CD4-positive, alpha-beta T cell treated with Interleukin-6 at 100 ng/mL for 8 hours (primary cell): ENCODE measurements around the gene RAB40C.

ENCODE experiments used
- DNase-seq: peaks from one replicate; pipeline ENCODE4 v3.0.0-alpha.2; 2020; ENCODE audit warnings: mixed read lengths, low spot score

RAB40C gene

DNA sequence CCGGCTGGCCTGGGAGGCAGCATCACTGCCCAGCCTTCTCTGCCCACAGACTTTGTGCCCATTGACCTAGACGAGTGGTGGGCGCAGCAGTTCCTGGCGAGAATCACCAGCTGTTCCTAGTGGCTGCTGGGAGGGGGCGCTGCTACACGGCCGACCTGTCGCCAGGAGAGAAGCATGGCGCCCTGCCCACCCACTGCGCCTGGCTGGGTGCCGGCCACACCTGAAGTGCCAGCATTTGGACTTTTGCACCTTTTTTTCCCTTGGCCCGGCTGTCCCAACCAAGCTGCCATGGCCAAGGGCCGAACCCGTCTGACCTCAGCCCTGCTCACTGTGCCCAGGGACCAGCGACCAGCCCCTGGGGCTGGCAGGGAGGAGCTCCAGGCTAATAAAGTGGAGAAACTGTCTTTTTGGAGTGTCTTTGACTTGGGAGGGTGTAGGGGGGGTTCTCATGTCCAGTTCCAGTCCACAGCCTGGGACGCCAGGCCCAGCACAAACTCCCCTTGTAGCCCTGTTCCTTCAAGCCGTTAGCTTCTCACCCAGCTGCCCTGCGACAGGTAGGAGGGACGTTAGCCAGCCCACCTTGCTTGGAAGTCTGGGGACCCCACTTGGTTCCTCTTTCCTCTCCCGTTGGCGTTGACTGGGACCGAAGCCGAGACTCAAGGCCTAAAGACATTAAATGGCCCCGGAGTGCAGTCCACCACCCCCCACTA is 58.4 kb downstream of the RAB40C start:
- no peak for DNase-seq

DNA sequence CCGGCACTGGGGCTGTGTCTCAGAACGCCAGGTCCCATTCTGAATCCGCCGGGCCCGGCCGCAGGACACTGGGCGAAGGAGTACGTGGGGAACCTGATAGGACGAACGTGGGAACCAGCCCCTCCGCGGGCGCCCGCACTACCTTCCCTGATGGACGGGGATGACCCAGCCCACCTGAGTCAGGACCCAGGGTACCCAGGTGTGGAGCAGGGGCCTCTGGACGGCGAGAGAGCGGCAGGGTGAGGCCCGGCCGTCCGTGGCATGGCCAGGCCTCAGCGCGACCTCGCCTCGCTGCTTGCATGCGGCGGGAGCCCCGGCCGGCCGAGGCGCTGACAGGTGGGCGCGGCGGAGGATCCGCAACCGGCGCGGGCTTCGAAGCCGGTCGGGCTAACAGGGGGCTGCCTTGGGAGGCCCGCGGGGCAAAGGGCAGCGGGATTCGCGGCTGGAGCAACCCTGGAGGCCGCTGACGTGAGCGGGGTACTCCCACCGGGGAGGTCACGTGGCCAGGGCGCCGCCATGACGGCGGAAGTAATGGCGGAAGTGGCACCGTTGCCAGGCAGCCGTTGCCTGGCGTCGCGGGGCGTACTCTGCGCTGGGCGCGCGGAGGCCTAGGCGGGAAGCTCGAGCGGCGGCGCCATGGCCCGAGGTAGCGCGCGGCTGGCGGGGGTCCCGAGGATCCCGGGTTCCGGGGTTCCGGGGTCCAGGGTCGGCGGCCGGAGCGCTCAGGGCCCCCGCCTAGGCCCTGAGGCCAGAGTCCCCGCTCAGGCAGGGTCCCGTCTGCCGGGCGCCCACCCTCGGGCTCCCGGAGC is 59.1 kb downstream of the RAB40C start, which contains the start of gene WDR90:
Gene WDR90, plus strand, starts transcription at position 585 of the 809 bp plus-strand sequence. Its CDS starts 52 bp downstream, at position 637.
- peak; percentile 88 for DNase-seq

DNA sequence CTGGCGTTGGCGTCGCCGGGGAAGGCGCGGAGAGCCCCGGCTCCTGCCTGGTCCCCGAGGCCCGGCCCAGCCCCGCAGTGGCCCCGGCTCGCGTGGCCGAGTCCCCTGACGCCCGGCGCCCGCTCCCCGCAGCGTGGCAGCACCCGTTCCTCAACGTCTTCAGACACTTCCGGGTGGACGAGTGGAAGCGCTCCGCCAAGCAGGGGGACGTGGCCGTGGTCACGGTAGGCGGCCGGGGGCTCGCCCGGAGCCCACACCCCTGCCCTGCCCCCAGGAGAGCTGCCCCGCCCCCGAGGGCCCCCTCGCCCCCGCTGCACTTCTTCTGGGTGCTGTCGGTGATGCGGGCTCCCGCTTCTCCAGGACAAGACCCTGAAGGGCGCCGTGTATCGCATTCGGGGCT is 59.8 kb downstream of the RAB40C start:
- no peak for DNase-seq

DNA sequence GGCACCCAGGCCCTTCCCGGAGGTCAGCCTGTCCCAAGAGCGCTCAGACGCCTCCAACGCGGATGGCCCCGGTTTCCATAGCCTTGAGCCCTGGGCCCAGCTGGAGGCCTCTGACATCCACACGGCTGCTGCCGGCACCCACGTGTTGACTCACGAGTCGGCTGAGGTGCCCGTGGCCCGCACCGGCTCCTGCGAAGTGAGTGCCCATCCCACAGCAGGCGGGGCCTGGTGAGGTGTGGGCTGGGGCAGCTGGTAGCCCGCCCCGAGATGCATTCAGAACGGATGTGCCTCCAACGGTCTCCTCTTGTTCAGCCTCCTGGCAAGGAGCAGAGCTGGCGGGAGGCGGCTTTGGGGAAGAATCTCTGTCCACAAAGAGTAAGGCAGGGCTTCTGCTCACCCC is 62.0 kb downstream of the RAB40C start:
- no peak for DNase-seq

DNA sequence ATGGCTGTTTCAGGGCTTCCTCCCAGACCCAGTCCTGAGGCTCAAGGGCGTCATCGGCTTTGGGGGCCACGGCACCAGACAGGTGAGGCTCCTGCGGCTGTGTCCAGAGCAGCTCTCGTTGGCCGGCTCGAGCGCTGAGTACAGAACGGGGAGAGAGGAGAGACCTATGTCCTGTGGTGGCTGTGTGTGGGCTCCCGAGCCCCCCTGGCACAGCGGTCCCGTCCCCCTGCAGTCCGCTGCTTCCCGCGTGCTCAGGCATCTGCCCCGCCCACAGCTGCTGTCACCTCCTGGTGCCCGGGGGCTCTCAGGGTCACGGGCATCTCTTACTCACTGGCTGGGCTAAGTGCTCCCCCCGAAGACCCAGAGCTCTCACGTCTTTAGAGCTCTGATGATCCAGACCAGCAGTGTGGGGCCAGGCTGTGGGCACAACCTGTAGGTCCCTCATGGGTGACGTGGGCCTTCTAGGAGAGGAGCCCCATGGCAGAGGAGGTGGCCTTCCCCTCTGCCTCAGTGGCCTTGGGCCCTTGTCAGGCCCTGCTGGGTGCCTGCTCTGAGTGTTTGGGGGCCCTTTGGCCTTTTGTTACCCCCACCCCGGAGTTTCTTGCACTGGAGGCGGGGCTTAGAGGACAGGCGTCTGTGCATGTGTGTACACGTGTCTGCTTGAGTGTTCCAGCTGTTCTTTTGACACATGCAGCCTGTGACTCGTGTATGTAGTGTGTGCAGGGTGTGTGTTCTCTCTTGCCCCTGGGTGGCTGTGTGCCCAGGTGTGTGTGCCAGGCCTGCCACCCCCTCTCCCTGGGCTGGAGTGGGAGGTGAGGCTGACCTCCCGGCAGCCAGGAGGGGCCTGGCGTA is 62.8 kb downstream of the RAB40C start:
- DNase-seq, result no peak

DNA sequence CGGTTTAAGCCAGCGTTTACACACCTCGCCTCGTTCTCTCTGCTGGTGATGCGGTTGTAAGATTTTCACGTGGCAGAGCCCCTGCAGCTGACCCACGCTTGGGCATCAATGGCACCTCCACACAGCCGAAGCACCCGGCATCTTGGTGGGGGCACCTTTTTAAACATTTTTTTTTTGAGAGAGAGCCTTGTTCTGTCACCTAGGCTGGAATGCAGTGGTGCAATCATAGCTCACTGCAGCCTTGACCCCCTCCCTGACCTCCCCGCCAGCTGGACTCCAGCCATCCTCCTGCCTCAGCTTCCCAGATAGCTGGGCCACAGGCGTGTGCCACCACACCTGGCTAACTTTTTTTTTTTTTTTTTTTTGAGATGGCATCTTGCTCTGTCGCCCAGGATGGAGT is 64.2 kb downstream of the RAB40C start:
- DNase-seq, result no peak

DNA sequence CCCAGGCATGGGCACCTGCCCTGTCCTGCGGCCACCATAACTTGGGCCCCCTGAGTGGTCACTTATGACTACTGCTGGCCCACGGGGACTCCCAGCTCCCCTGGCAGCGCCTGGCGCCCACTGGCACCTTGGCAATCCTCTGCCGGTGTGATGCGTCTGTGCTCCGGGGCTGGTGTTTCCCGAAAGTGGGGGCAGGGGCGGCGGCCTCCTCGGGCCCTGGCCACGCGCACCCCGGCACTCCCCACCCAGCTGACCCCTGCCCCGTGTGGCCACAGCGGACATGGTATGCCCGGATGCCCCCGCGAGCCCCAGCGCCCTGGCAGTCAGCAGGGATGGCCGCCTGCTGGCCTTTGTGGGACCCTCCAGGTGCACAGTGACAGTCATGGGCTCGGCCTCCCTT is 67.6 kb downstream of the RAB40C start:
- DNase-seq, result no peak

DNA sequence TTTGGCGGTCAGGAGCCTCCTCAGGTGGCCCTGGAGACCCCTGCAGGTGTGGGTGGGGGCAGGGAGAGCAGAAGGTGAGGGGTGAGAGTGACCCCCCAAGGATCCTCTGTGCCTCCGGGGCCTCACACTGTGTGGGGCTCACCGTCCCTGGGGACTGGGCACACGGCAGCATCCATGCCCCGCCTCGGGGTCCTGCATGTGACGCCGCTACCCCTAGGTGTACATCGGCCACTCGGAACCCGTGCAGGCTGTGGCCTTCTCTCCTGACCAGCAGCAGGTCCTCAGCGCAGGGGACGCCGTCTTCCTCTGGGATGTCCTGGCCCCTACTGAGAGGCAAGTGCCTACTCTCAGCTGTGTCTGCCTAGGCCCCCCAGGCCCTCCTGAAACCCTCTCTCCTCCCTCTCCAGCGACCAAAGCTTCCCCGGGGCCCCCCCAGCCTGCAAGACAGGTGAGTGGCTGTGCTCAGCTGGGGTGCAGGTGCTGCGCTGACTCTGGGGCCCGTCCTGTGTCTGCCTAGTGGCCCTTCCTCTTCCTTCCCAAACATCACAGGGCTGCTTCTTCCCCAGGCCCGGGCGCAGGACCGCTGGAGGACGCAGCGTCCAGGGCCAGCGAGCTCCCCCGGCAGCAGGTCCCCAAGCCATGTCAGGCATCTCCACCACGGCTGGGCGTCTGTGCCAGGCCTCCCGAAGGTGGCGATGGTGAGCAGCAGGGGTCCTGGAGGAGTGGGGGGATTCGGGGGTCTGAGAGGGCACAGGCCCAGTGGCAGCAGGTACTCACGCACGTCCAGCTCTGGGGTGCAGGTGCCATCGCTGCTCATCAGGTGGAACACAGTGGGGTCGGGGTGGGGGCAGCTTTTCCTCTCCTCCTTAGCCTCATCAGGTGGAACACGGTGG is 69.1 kb downstream of the RAB40C start:
- DNase-seq, result no peak

DNA sequence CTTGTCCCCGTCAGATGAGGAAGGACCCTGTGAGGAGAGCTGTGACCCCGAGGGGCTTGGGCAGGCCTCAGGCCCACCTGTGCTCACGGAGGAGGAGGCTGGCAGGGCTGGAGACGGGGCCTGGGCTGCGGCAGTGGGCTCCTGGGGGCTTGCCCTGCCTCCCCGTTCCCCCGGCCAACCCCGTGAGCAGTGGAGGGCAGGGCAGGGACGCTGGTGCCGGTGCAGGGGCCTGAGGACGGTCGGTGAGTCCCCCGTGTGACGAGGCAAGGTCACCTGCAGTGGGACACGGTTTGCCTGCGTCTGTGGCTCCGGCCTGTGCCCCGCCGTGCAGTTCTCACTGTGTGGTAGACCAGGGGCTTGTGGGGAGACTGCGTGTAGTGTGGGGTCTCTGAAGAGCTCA is 69.8 kb downstream of the RAB40C start:
- no peak for DNase-seq

DNA sequence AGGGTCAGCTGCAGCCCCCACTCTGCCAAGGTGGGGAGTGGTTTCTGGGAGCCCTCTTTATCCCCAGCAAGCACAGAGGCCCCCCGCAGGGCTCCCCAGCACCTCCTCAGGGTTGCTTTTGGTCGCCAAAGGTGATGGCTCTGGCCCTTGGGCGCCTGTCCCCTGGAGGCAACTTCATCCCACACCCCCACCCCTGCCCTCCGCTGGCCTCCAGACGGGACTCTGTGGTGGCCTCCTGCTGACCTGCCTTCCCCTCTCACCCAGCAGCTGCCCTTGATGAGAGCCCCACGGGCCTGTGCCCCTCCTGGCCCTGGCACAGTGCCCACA is 70.2 kb downstream of the RAB40C start:
- DNase-seq, result no peak

DNA sequence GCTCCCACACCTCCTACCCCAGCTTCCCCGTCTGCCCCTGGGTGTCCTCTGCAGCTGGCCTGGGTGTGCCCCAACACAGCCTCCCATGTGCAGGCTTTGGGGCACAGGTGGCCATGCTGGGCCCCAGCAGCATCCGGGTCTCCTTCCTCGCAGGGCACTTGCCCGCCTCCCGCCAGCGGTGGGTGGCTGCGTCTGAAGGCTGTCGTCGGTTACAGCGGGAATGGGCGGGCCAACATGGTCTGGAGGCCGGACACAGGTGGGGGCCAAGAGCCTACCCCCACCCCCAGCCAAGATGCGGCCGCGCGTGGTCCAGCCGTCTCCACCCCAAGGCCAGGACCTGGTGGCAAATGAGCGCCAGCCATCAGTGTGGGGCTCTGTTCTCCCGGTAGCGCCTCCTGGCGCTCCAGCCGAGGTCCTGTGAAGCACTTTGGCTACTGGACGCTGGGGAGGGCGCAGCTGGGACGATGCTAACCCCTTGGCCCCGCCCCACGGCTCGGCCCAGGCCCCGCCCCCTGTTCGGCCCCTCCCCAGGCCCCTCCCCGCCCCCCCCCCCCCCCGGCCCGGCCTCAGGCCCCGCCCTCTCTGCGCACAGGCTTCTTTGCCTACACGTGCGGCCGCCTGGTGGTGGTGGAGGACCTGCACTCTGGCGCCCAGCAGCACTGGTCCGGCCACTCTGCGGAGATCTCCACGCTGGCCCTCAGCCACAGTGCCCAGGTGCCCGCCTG is 70.8 kb downstream of the RAB40C start:
- DNase-seq, result peak; percentile 65

DNA sequence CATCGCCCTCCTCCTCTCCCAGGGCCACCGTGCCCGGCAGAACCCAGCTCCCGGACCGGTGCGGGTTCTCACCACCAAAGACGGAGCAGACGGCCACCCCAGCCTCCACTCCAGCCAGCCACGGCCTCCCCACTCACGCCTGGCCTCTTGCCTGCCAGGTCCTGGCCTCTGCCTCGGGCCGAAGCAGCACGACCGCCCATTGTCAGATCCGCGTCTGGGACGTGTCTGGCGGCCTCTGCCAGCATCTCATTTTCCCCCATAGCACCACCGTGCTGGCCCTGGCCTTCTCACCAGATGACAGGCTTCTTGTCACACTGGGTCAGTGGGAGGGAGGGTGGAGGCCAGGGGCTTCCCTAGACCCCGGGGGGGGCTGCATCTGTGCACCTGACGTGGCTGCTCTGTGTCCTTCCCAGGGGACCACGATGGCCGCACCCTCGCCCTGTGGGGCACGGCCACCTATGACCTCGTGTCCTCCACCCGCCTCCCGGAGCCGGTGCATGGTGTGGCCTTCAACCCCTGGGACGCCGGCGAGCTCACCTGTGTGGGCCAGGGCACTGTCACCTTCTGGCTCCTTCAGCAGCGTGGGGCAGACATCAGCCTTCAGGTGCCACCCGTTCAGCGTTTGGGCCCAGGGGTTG is 71.4 kb downstream of the RAB40C start:
- DNase-seq, result no peak

DNA sequence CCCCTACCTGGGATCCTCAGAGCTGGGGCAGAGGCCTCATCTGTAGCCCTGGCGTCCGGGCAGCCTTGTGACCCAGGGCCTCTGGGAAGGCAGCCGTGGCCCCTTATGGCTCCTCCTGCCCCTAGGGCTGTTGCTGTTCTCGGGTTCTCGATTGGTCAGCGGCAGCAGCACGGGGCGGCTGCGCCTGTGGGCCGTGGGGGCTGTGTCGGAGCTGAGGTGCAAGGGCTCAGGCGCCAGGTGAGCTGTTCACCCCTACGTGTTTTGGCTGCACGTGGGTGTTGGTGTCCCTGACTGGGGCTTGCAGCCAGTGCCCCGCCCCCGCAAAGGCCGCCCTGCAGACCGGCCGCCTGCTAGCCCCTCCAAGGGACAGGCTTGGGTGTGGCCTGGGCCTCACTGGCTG is 72.2 kb downstream of the RAB40C start:
- DNase-seq, result no peak

DNA sequence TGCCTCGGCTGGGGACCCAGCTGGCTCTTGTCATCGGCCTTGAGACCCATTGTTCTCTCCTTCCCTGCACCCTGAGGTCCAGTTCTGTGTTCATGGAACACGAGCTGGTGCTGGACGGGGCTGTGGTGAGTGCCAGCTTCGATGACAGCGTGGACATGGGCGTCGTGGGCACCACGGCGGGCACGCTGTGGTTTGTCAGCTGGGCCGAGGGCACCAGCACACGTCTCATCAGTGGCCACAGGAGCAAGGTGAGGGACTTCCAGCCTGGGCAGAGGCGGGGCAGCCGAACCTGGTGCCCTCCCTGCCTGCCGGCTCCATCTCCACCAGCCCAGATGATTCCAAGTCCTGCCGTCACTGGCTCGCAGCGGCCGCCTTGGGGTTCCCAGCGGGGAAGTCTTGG is 72.7 kb downstream of the RAB40C start:
- no peak for DNase-seq

DNA sequence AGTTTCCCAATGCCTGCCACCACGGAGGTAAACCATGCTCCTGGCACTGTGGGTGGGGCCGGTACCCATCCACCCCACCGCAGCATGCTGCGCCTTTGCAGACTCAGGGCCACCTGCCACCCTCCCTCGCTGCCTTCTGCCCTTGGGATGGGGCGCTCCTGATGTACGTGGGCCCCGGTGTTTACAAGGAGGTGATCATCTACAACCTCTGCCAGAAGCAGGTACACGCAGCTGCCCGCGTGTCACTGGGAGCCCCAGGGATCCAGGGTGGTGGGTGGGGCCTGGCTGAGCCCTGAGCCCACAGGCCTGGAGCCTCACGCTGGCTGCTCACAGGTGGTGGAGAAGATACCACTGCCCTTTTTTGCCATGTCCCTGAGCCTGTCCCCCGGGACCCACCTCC is 76.7 kb downstream of the RAB40C start:
- no peak for DNase-seq

DNA sequence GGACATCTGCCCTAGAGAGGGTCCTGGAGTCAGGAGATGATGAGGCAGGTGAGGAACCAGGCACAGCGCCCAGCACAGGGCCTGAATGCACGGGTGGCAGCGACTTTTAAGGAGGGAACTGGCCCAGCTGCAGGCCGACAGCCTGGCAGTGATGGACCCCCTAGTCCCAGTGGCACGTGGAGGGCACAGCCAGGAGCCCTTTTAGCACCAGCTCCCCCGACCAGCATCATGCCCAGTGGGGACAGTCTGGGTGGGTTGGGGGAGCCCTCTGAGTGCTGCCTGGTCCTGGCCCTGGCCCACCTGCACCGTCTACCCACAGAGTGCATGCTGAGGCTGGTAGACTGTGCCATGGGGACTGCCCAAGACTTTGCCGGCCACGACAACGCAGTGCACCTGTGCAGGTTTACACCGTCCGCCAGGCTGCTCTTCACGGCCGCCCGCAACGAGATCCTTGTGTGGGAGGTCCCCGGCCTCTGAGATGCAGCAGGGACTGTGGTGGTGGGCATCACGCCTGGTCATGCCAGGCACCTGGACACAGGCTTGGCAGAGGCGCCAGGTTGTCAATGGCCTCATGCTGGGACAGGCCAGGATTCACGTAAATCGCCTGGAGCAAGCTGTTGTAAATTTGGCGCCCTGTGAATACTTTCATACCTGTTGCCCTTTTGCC is 77.4 kb downstream of the RAB40C start:
- no peak for DNase-seq

DNA sequence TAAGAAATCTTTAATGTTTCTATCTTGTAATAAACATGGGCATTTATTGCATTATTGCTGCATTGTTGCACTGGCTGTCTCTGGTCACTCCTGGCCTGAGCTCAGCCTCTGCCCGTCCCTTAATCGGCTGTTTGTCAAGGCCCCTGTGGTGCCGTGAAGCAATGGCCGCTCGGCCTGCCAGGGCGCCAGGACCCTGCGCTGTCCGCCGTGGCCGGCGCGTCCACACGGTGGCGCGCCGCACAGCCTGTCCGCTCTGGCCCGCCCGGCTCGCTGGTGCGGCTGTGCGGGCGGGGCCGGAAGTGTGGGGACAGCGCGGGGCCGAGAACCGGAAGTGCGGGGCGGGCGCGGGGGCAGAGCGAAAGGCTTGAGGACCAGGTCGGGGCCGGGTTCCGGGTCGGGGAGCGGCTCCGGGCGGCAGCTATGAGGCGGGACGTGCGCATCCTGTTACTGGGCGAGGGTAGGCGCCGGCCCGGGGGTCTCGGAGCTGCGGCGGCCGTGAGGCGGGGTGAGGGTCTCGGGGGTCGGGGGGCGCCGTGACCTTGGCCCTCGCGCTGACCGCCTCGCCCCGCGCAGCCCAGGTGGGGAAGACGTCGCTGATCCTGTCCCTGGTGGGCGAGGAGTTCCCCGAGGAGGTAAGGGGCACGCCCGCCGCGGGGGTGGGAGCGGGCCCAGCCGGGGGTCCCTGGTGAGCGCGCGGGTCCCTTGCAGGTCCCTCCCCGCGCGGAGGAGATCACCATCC is 78.1 kb downstream of the RAB40C start, which contains the start of gene RHOT2:
Gene RHOT2, plus strand, starts transcription at position 353 of the 739 bp plus-strand sequence. Its CDS starts 68 bp downstream, at position 421.
- peak; percentile 92 for DNase-seq

DNA sequence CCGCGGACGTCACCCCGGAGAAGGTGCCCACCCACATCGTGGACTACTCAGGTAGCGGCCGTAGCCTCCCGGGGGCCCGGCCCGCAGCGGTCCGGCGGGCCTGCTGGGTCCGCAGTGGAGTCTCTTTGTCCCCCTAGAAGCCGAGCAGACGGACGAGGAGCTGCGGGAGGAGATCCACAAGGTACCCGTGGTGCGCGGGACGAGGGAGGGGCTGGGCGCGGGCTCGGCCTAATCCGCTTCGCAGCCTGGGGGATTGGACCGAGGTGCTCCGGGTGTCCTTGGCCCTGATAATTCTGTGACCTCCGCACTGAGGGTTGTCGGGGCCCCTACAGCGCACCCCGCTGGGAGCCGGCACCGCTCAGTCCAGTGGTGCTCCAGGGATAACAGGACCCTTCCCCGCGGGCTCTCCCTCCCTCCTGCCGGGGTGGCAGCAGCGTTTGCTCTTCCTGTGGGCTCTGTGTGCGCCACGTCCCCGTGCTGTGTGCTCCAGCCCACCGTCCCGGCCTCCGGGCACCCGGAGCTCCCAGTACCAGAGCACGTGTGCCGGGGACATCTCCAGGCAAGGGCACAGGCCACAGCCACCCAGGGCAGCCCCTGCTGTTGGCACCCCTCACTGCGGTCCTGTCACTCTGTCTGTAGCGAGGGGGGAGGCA is 78.8 kb downstream of the RAB40C start:
- DNase-seq, result no peak

DNA sequence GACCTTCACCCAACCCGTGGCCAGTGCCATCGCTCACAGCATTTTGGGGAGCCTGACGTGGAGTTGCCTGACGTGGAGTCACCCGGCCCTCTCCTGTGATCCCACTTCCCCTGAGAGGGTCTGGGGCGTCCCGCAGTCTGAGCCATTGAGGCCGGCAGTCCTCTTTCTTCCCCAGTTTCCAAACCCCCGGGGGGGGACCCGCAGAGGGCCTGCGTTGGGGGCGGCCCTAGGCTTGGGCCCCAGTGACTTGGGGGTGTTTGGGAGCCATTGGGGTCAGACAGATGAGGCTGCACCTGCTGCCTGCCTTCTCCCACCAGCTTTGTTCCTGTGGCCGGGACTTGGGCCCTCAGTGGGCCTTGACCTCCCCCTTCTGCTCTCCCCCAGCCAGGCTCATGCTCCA is 79.8 kb downstream of the RAB40C start:
- DNase-seq, result no peak
